Activated naive CD8-positive, alpha-beta T cell treated with anti-CD3 and anti-CD28 coated beads for 36 hours (primary cell): ENCODE results near the gene TFPI. TPM values are rescaled to one million over a fixed set of nuclear protein-coding genes. Genes with fewer than 3 reads are reported as not detected.
"Not testable (repeated sequence)": the region's sequence is repeated elsewhere in the genome, so short reads cannot be mapped to it uniquely, and the experiment has no call there.

ENCODE experiments used
- DNase-seq: peaks from one replicate; pipeline ENCODE4 v3.0.0; 2021
- H3K27ac Mint-ChIP-seq: one replicate; pipeline ENCODE4 v1.8.0; 2022; ENCODE audit warnings: mild to moderate bottlenecking, moderate library complexity, mixed read lengths
- H3K27me3 Mint-ChIP-seq: one replicate; pipeline ENCODE4 v1.8.0; 2022; ENCODE audit warnings: mild to moderate bottlenecking, mixed read lengths
- H3K36me3 Mint-ChIP-seq: one replicate; pipeline ENCODE4 v1.8.0; 2021; ENCODE audit warnings: mild to moderate bottlenecking, mixed read lengths
- H3K4me1 Mint-ChIP-seq: one replicate; pipeline ENCODE4 v1.8.0; 2021; ENCODE audit warnings: mixed read lengths
- H3K4me3 Mint-ChIP-seq: one replicate; pipeline ENCODE4 v1.8.0; 2022; ENCODE audit warnings: mild to moderate bottlenecking, moderate library complexity, mixed read lengths
- H3K9me3 Mint-ChIP-seq: one replicate; pipeline ENCODE4 v1.8.0; 2022; ENCODE audit warnings: mixed read lengths
- total RNA-seq, 2 experiments: library from RNA; stranded (reverse); gene quantifications; one replicate each; pipeline ENCODE4 v1.2.3, GENCODE V29; 2021

TFPI gene
- total RNA-seq, 2 experiments from 2014 or later = not detected

DNA sequence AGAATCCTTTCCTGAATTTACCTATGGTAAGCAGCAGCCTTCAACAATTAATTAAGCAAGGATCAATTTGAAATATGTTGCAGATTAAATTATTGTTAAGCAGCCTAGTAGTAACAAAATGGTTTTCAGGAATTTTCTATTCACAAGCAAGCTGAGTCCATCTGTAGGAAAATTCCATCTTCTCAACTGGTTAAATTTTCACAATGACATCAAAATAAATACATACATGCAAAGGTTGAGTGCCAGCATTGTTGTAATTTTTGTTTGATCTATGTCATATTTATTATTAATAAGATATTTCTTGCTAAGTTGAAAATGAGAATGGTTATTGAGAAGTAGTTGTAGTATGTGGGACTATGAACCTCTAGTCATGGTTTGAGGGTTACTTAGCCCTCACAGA is 15.3 kb upstream of the TFPI start:
- H3K27ac Mint-ChIP-seq = no peak overlapping the region
- no peak overlapping the region for H3K4me3 Mint-ChIP-seq
- DNase-seq = no peak
- H3K4me1 Mint-ChIP-seq = no peaks in the 10 kb centered on the region
- H3K9me3 Mint-ChIP-seq = peaks cover 6% of the 10 kb centered on the region
- H3K36me3 Mint-ChIP-seq = no peaks in the 10 kb centered on the region
- H3K27me3 Mint-ChIP-seq = no peaks in the 10 kb centered on the region

GRCh38 chr2:187569042-187569441 is 14.8 kb upstream of the TFPI start:
- Mint-ChIP-seq H3K4me3 (no peak overlapping the region), H3K27me3 (no peaks in the 10 kb centered on the region)

GRCh38 chr2:187567126-187567525 is 12.9 kb upstream of the TFPI start:
- no peak overlapping the region for H3K27ac Mint-ChIP-seq
- no peaks in the 10 kb centered on the region for H3K36me3 Mint-ChIP-seq
- no peak overlapping the region for H3K4me3 Mint-ChIP-seq
- DNase-seq = no peak
- no peaks in the 10 kb centered on the region for H3K27me3 Mint-ChIP-seq
- peaks cover 2% of the 10 kb centered on the region for H3K9me3 Mint-ChIP-seq
- H3K4me1 Mint-ChIP-seq = no peaks in the 10 kb centered on the region

More at GRCh38 chr2:187569042-187569441, 14.8 kb upstream of the TFPI start:
- no peaks in the 10 kb centered on the region for H3K4me1 Mint-ChIP-seq
- no peaks in the 10 kb centered on the region for H3K36me3 Mint-ChIP-seq
- peaks cover 6% of the 10 kb centered on the region for H3K9me3 Mint-ChIP-seq
- no peak overlapping the region for H3K27ac Mint-ChIP-seq
- DNase-seq = no peak

DNA sequence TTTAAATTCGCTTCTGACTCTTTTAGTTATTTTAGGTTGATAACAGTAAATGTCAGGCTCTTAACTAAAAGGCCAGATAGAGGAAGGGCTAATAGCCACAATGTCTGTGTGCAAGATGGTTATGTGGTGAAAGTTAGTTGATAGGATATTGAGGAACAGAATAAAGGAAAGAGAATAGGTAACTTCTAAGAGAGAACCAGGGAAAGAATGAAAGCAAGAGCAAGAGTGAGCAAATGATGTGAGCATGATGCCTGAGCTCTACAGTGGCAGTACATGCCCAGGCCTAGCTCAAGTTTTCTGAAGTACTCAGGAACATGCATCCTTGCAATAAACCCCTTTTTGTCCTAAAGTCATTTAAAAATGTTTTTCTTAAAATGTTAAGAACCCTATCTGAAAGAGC is 12.5 kb upstream of the TFPI start:
- no peaks in the 10 kb centered on the region for H3K27me3 Mint-ChIP-seq
- no peaks in the 10 kb centered on the region for H3K36me3 Mint-ChIP-seq
- H3K27ac Mint-ChIP-seq = no peak overlapping the region
- no peaks in the 10 kb centered on the region for H3K4me1 Mint-ChIP-seq
- DNase-seq = no peak
- H3K4me3 Mint-ChIP-seq = no peak overlapping the region
- H3K9me3 Mint-ChIP-seq = no peaks in the 10 kb centered on the region

- no peak for DNase-seq
- no peak overlapping the region for H3K27ac Mint-ChIP-seq
- H3K4me3 Mint-ChIP-seq = no peak overlapping the region
- H3K27me3 Mint-ChIP-seq = no peaks in the 10 kb centered on the region
- H3K36me3 Mint-ChIP-seq = no peaks in the 10 kb centered on the region
- H3K9me3 Mint-ChIP-seq = no peaks in the 10 kb centered on the region
- no peaks in the 10 kb centered on the region for H3K4me1 Mint-ChIP-seq
These were observed 12.0 kb upstream of the TFPI start for GRCh38 chr2:187566266-187566665.

DNA sequence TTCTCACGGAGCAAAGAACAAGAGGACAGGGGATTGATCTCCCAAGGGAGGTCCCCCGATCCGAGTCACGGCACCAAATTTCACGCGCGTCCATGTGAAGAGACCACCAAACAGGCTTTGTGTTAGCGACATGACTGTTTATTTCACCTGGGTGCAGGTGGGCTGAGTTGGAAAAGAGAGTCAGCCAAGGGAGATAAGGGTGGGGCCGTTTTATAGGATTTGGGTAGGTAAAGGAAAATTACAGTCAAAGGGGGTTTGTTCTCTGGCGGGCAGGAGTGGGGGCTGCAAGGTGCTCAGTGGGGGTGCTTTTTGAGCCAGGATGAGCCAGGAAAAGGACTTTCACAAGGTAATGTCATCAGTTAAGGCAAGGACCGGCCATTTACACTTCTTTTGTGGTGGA is 11.4 kb upstream of the TFPI start:
- H3K27ac Mint-ChIP-seq, H3K4me1 Mint-ChIP-seq, H3K9me3 Mint-ChIP-seq, H3K36me3 Mint-ChIP-seq, H3K4me3 Mint-ChIP-seq, DNase-seq, H3K27me3 Mint-ChIP-seq: not testable (repeated sequence)

DNA sequence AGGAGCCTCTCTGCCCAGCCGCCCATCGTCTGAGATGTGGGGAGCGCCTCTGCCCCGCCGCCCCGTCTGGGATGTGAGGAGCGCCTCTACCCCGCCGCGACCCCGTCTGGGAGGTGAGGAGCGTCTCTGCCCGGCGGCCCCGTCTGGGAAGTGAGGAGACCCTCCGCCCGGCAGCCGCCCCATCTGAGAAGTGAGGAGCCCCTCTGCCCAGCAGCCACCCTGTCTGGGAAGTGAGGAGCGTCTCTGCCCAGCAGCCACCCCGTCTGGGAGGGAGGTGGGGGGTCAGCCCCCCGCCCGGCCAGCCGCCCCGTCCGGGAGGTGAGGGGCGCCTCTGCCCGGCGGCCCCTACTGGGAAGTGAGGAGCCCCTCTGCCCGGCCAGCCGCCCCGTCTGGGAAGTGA is 2.3 kb upstream of the TFPI start:
- H3K27ac Mint-ChIP-seq, DNase-seq, H3K9me3 Mint-ChIP-seq, H3K36me3 Mint-ChIP-seq, H3K4me1 Mint-ChIP-seq, H3K4me3 Mint-ChIP-seq: not testable (repeated sequence)
- H3K27me3 Mint-ChIP-seq = peaks cover 21% of the 10 kb centered on the region

GRCh38 chr2:187554704-187555082 is 458 bp upstream of the TFPI start:
- Mint-ChIP-seq H3K4me3 (no peak overlapping the region), H3K27ac (no peak overlapping the region), H3K27me3 (peaks cover 21% of the 10 kb centered on the region), H3K4me1 (peaks cover 8% of the 10 kb centered on the region), H3K9me3 (peaks cover 1% of the 10 kb centered on the region), H3K36me3 (no peaks in the 10 kb centered on the region)
- DNase-seq = no peak

DNA sequence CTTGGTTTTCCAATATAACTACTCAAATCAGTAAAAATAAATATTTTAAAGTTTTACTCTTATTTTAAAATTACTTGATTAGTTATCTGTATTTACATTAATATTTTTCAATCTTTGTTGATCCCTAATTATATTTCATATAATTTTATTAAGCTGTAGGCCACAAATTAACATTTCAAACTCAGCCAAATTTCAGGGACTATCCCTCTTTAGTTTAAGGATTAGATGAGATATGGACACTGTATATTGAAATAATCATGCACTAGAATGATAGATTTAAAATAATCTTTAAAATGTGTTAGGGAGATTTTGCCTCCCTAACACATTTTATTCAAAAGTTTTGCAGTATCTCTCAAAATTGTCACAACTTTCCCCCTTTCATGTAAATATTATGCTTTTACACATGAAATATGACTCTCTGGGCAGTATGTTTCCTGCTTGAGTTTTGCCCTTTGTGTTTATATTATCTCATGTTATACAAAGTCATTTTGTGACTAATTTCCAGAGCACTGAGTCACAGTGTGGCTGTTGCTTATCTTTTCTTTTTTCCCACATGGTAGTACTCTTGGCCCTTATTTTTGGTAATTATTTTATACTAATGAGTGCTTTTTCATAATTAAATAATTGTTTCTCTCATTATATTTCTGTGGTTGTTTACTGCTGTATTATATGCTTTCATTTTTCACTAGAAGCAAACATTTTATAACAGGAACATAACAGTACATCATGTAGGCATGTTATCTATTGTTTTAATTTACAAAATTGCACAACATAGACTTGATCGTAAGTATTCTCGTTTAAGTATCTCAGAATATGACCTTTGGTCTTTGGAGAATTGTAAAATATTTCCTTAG is 1.2 kb downstream of the TFPI start:
- no peak overlapping the region for H3K27ac Mint-ChIP-seq
- DNase-seq = no peak
- no peak overlapping the region for H3K4me3 Mint-ChIP-seq
- peaks cover 1% of the 10 kb centered on the region for H3K9me3 Mint-ChIP-seq
- H3K27me3 Mint-ChIP-seq = peaks cover 28% of the 10 kb centered on the region
- no peaks in the 10 kb centered on the region for H3K36me3 Mint-ChIP-seq
- H3K4me1 Mint-ChIP-seq = peaks cover 8% of the 10 kb centered on the region

- Mint-ChIP-seq H3K27ac (no peak overlapping the region), H3K36me3 (no peaks in the 10 kb centered on the region)
These were observed 1.9 kb downstream of the TFPI start for GRCh38 chr2:187552381-187552780.

DNA sequence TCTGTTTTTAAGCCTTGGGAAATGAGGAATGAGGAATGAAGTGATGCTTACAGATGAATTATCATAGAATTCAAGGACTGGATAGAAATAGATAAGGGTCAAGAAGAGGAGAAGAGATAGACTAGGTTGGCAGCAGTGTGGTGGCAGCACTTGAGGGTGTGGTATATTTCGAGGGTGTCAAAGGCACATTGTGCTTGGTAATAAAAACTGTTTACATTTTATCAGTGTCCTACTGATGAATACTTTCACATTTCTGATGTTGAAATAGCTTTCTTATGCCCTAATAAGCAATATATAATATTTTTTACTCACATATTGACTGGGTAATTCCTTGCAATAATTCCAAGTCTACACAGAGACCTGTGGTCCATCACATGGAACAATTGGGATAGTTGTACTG is 3.4 kb downstream of the TFPI start:
- Mint-ChIP-seq H3K4me1 (peaks cover 8% of the 10 kb centered on the region), H3K27ac (no peak overlapping the region)

More at GRCh38 chr2:187552381-187552780, 1.9 kb downstream of the TFPI start:
- Mint-ChIP-seq H3K4me1 (peaks cover 8% of the 10 kb centered on the region), H3K27me3 (peaks cover 28% of the 10 kb centered on the region), H3K4me3 (no peak overlapping the region), H3K9me3 (peaks cover 1% of the 10 kb centered on the region)
- no peak for DNase-seq

GRCh38 chr2:187549951-187550555 is 4.2 kb downstream of the TFPI start:
- Mint-ChIP-seq H3K4me3 (no peak overlapping the region), H3K36me3 (no peaks in the 10 kb centered on the region), H3K27ac (no peak overlapping the region), H3K9me3 (no peaks in the 10 kb centered on the region), H3K4me1 (peaks cover 8% of the 10 kb centered on the region), H3K27me3 (peaks cover 22% of the 10 kb centered on the region)
- DNase-seq = no peak

More for the DNA sequence above, 3.4 kb downstream of the TFPI start:
- Mint-ChIP-seq H3K9me3 (peaks cover 1% of the 10 kb centered on the region), H3K27me3 (peaks cover 30% of the 10 kb centered on the region), H3K4me3 (no peak overlapping the region), H3K36me3 (no peaks in the 10 kb centered on the region)
- DNase-seq = no peak

GRCh38 chr2:187549193-187549592 is 5.0 kb downstream of the TFPI start:
- peaks cover 19% of the 10 kb centered on the region for H3K27me3 Mint-ChIP-seq
- H3K4me1 Mint-ChIP-seq = peaks cover 5% of the 10 kb centered on the region
- no peak overlapping the region for H3K27ac Mint-ChIP-seq
- no peak for DNase-seq
- no peak overlapping the region for H3K4me3 Mint-ChIP-seq
- H3K9me3 Mint-ChIP-seq = no peaks in the 10 kb centered on the region
- H3K36me3 Mint-ChIP-seq = no peaks in the 10 kb centered on the region

DNA sequence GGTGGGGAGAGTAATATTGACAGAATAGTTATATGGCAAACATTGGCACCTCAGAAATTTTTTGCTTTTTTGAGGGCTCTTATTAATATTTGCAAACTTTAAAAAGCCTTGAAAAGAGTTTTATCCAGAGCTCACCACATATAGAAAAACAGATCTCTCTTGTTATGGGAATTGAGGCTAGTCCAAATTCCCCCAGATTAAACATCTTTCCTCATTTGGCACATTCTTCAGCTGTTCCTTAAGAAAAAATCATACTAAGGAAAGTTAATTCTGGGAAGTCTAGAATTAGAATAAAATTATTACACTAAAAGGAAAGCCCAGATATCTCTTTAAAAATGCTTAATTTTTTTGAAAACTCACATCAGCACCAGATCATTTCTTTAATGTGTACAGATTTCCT is 5.6 kb downstream of the TFPI start:
- H3K9me3 Mint-ChIP-seq = no peaks in the 10 kb centered on the region
- H3K27ac Mint-ChIP-seq = no peak overlapping the region
- peaks cover 16% of the 10 kb centered on the region for H3K27me3 Mint-ChIP-seq
- no peaks in the 10 kb centered on the region for H3K36me3 Mint-ChIP-seq
- no peak for DNase-seq
- no peak overlapping the region for H3K4me3 Mint-ChIP-seq
- peaks cover 2% of the 10 kb centered on the region for H3K4me1 Mint-ChIP-seq

- Mint-ChIP-seq H3K27ac (no peak overlapping the region), H3K36me3 (no peaks in the 10 kb centered on the region), H3K4me1 (no peaks in the 10 kb centered on the region), H3K9me3 (no peaks in the 10 kb centered on the region), H3K4me3 (no peak overlapping the region), H3K27me3 (peaks cover 13% of the 10 kb centered on the region)
- DNase-seq = no peak
These were observed 6.8 kb downstream of the TFPI start for GRCh38 chr2:187547353-187547979.
